NT2/D1 (cell line): ENCODE results near the gene WTIP.
"Not testable (repeated sequence)": the region's sequence is repeated elsewhere in the genome, so short reads cannot be mapped to it uniquely, and the experiment has no call there.

Experiments used
- DNase-seq: peaks from one replicate; pipeline ENCODE4 v3.0.0-alpha.2; 2011; ENCODE audit warnings: low read depth, low spot score
- H3K27me3 ChIP-seq: 2 replicates; pipeline ENCODE4 v1.6.0; 2011; ENCODE audit warnings: mild to moderate bottlenecking; ENCODE audit not compliant: insufficient read length, insufficient read depth
- H3K36me3 ChIP-seq: 2 replicates; pipeline ENCODE4 v1.6.1; 2011; ENCODE audit warnings: mild to moderate bottlenecking, low read length, mixed read lengths; ENCODE audit not compliant: insufficient read depth, insufficient read length
- H3K4me1 ChIP-seq: 2 replicates; pipeline ENCODE4 v1.5.1; 2011; ENCODE audit not compliant: insufficient read depth, insufficient read length
- H3K4me3 ChIP-seq: 2 replicates; pipeline ENCODE4 v1.5.1; 2011; ENCODE audit warnings: low read depth; ENCODE audit not compliant: insufficient read length
- H3K9ac ChIP-seq: 2 replicates; pipeline ENCODE4 v1.6.0; 2011; ENCODE audit warnings: low read depth; ENCODE audit not compliant: insufficient read length
- H3K9me3 ChIP-seq: 2 replicates; pipeline ENCODE4 v1.5.1; 2011; ENCODE audit warnings: mild to moderate bottlenecking, low read length; ENCODE audit not compliant: insufficient read depth
- SUZ12 ChIP-seq: IDR thresholded peaks from 2 replicates; pipeline ENCODE4 v1.6.1; 2011; ENCODE audit not compliant: insufficient read length, insufficient read depth; ENCODE audit errors: extremely low read depth
- YY1 ChIP-seq: IDR thresholded peaks from 2 replicates; pipeline ENCODE4 v1.6.1; 2011; ENCODE audit not compliant: insufficient read length, insufficient read depth
- ZNF274 ChIP-seq: IDR thresholded peaks from 2 replicates; pipeline ENCODE4 v1.6.1; 2011; ENCODE audit warnings: mild to moderate bottlenecking, low read depth, low read length

The WTIP gene

GRCh38 chr19:34506026-34506370 lies 24.4 kb downstream of the WTIP start:
- TF ChIP-seq YY1 (no peak), ZNF274 (no peak), SUZ12 (no peak)
- H3K27me3 ChIP-seq: no peaks in the 10 kb centered on the region

GRCh38 chr19:34507414-34508067 lies 26.0 kb downstream of the WTIP start:
- Histone ChIP-seq H3K27me3 (no peaks in the 10 kb centered on the region), H3K4me3 (no peak overlapping the region), H3K9me3 (no peaks in the 10 kb centered on the region), H3K36me3 (peaks cover 5% of the 10 kb centered on the region), H3K4me1 (peaks cover 3% of the 10 kb centered on the region), H3K9ac (no peak overlapping the region)
- DNase-seq: no peak
- no peak for TF ChIP-seq YY1
- no peak for TF ChIP-seq SUZ12
- no peak for TF ChIP-seq ZNF274

More at GRCh38 chr19:34506026-34506370, 24.4 kb downstream of the WTIP start:
- H3K9ac ChIP-seq: no peak overlapping the region
- no peak overlapping the region for H3K4me3 ChIP-seq
- H3K9me3 ChIP-seq: no peaks in the 10 kb centered on the region
- DNase-seq: no peak
- H3K36me3 ChIP-seq: peaks cover 5% of the 10 kb centered on the region
- peaks cover 5% of the 10 kb centered on the region for H3K4me1 ChIP-seq

GRCh38 chr19:34508540-34508939 lies 27.0 kb downstream of the WTIP start:
- TF ChIP-seq SUZ12 (no peak), YY1 (no peak), ZNF274 (no peak)

GRCh38 chr19:34510904-34511303 lies 29.3 kb downstream of the WTIP start:
- not testable (repeated sequence) for H3K4me1 ChIP-seq, H3K4me3 ChIP-seq, H3K9me3 ChIP-seq, H3K27me3 ChIP-seq, DNase-seq, H3K36me3 ChIP-seq, H3K9ac ChIP-seq

More at GRCh38 chr19:34508540-34508939, 27.0 kb downstream of the WTIP start:
- no peak for DNase-seq
- Histone ChIP-seq H3K9ac (no peak overlapping the region), H3K36me3 (no peaks in the 10 kb centered on the region), H3K4me1 (peaks cover 3% of the 10 kb centered on the region), H3K4me3 (no peak overlapping the region), H3K27me3 (no peaks in the 10 kb centered on the region), H3K9me3 (no peaks in the 10 kb centered on the region)

GRCh38 chr19:34512254-34512822 lies 30.8 kb downstream of the WTIP start:
- no peak for TF ChIP-seq ZNF274
- TF ChIP-seq YY1: no peak
- TF ChIP-seq SUZ12: no peak
- no peaks in the 10 kb centered on the region for H3K36me3 ChIP-seq
- H3K27me3 ChIP-seq: no peaks in the 10 kb centered on the region
- no peak overlapping the region for H3K9ac ChIP-seq
- peaks cover 3% of the 10 kb centered on the region for H3K4me1 ChIP-seq
- no peaks in the 10 kb centered on the region for H3K9me3 ChIP-seq
- no peak overlapping the region for H3K4me3 ChIP-seq
- no peak for DNase-seq

GRCh38 chr19:34513767-34514166 lies 32.2 kb downstream of the WTIP start:
- Histone ChIP-seq H3K36me3 (no peaks in the 10 kb centered on the region), H3K9ac (no peak overlapping the region), H3K4me3 (no peak overlapping the region), H3K9me3 (no peaks in the 10 kb centered on the region), H3K27me3 (no peaks in the 10 kb centered on the region), H3K4me1 (no peaks in the 10 kb centered on the region)
- no peak for DNase-seq
- no peak for TF ChIP-seq ZNF274
- TF ChIP-seq YY1: no peak
- TF ChIP-seq SUZ12: no peak

- no peaks in the 10 kb centered on the region for H3K36me3 ChIP-seq
- no peak overlapping the region for H3K4me3 ChIP-seq
- TF ChIP-seq SUZ12 (no peak), ZNF274 (no peak)
- H3K9me3 ChIP-seq: no peaks in the 10 kb centered on the region
- DNase-seq: no peak
- no peak overlapping the region for H3K9ac ChIP-seq
- H3K27me3 ChIP-seq: no peaks in the 10 kb centered on the region
- no peaks in the 10 kb centered on the region for H3K4me1 ChIP-seq
Measured at GRCh38 chr19:34519602-34520001, 38.0 kb downstream of the WTIP start.
